ENCODE measurements around the gene SMG7.

The SMG7 gene

DNA sequence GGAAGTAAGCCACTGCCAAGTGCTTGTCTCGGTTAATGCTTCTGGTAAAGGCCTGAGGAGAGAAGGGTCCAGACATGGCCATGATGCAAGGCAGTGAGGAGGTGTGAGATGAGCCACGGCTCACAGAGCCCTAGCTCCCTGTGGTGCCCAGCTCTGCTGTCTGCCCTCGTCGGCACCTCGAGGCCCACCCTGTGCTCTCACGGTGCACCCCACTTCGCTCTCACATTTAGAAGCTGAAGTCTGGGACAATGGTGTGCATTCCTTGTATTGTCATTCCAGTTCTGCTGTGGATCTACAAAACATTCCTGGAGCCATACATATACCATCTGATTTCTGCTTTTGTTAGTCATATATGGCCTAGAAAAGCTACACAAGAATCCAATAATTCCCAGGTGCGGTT, 114.6 kb downstream of the SMG7 start:
- in situ Hi-C loops (cut with MboI; ENCODE audit: low sequenced_read_pairs): no loop called here

- in situ Hi-C loops (cut with MboI; ENCODE audit: low sequenced_read_pairs): no loop called here
These were observed 116.5 kb downstream of the SMG7 start for GRCh38 chr1:183588827-183589226.

GRCh38 chr1:183589384-183589783, 117.1 kb downstream of the SMG7 start:
- in situ Hi-C loops (cut with MboI; ENCODE audit: low sequenced_read_pairs): no loop called here

GRCh38 chr1:183589874-183590243, 117.6 kb downstream of the SMG7 start:
- in situ Hi-C loops (cut with MboI; ENCODE audit: low sequenced_read_pairs): no loop called here

DNA sequence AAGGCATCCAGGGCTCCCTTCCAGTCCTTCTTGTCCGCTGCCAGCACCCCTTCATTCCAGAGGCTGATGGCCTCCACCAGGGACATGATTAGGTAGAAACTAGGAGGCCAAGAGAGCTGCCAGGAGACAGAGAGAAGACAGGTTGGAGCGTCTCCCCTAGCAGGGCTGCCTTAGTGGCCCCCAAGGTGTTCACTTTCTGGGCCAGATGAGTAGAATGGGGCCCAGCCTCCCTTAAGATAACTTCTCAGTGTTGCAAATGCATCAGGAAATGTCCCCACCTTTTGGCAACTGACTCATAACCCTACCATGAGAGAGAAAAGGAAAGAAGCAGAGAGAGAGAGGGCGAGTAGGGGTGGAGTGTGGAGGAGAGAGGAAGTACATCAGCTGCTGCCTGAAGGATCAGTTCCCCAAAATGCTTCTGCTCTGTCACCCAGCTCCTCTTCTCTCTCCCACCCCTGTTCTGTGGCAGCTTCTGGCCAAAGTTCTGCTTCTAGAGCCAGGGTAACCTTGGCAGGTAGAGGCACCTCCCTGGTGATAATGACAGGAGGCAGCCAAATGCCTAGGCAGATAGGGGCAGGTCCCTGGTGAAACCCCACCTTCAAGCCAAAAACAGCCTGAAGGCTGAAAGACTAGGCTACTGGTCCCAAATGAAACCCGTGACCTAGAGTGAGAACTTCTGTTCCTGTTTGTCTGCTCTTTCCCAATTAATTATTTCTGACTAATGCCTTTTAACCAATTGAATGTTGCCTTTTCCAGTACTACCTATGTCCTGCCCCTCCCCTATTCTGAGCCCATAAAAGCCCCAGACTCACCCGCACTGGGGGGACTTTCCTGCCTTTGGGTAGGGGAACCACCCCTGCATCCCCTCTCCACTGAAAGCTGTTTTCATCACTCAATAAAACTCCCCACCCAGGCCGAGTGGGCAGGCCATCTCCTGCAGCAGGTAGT, 118.2 kb downstream of the SMG7 start, which contains the start of gene NCF2:
Gene NCF2, minus strand, starts transcription at position 216 of the 948 bp plus-strand sequence. Its CDS starts 130 bp downstream, at position 86.
- in situ Hi-C loops (cut with MboI; ENCODE audit: low sequenced_read_pairs): no loop called here

- in situ Hi-C loops (cut with MboI; ENCODE audit: low sequenced_read_pairs): no loop called here
These were observed 120.4 kb downstream of the SMG7 start for GRCh38 chr1:183592733-183593132.

DNA sequence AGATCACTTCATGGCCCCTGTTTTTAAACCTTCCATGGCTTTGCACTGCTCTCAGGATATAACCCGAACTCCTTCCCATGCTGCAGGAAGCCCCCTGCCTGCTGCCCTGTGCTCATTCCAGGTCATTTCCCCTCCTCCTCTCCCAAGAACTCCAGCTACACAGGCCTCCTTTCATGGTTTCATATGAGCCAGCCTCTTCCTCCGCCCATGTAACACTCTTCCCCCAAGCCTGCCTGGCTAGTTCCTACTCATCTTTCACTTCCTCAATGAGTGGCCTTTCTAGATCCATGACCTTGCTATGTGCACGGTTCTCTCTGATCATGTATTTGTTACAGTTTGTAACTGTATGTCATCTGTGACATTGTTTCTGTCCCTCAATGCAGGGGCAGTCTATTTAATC, 121.1 kb downstream of the SMG7 start:
- in situ Hi-C loops (cut with MboI; ENCODE audit: low sequenced_read_pairs): no loop called here

DNA sequence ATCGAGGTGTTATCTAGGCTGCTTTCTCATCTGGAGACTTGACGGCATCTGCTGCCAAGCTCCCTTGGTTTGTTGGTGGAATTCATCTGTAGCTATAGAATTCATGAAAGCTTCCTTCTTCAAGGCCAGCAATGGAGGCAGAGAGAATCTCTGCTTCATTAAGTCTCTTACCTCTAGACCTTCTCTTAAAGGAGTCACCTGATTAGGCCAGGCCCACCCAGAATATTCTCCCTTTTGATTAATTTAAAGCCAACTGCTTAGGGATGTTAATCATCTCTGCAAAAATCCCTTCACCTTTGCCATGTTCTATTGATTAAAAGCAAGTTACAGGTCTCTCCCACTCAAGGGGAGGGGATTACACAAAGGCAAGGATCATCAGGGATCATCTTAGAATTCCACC, 123.2 kb downstream of the SMG7 start:
- in situ Hi-C loops (cut with MboI; ENCODE audit: low sequenced_read_pairs): no loop called here

GRCh38 chr1:183596500-183596899, 124.2 kb downstream of the SMG7 start:
- in situ Hi-C loops (cut with MboI; ENCODE audit: low sequenced_read_pairs): no loop called here

GRCh38 chr1:183597656-183598347, 125.5 kb downstream of the SMG7 start:
- in situ Hi-C loops (cut with MboI; ENCODE audit: low sequenced_read_pairs): no loop called here

DNA sequence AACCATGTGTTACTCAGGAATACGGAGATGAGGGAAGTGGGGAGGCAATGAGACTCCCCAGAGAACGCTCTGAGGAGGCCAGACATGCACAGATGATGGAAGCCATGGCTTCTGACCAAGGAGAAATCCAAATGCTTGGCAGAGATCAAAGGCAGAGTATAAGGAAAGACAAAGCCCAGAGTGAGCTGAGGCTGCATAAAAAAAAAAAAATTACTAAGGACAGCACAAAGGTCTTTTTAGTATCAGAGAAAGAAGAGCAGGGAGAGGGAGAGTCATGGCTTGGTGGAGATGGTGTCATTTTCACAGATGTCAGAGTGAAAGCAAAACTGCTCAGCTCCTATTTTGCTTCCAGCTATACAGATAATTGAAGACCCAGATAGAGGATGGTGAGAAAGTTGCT, 126.1 kb downstream of the SMG7 start:
- in situ Hi-C loops (cut with MboI; ENCODE audit: low sequenced_read_pairs): no loop called here

- in situ Hi-C loops (cut with MboI; ENCODE audit: low sequenced_read_pairs): no loop called here
These were observed 127.8 kb downstream of the SMG7 start for GRCh38 chr1:183600136-183600535.

DNA sequence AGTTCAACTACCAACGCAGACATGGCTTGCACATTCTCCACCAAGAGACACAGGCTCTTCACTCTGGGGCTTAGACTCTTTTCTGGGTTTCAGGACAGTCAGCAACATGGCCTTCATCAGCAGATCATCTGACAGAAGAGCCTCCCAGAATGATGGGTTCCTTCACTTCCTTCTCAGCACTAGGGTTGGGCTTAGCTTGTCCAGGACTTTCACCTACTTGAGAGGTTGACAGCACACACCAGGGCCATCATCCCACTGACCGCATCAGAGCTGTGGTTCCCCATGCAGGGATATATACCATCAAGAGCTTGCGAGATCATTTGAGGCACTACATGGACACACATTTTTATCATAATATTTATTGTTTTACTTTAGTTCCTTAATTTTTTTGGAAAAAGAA, 128.3 kb downstream of the SMG7 start:
- in situ Hi-C loops (cut with MboI; ENCODE audit: low sequenced_read_pairs): no loop called here

GRCh38 chr1:183602510-183602909, 130.2 kb downstream of the SMG7 start:
- in situ Hi-C loops (cut with MboI; ENCODE audit: low sequenced_read_pairs): no loop called here

Data from hTERT RPE-1 (cell line).